ENCODE data around the gene EPS8.

EPS8 gene

GRCh38 chr12:15689751-15690191, 99.4 kb downstream of the EPS8 start:
- DNase-seq (ENCODE audit: low read depth), result no peak

DNA sequence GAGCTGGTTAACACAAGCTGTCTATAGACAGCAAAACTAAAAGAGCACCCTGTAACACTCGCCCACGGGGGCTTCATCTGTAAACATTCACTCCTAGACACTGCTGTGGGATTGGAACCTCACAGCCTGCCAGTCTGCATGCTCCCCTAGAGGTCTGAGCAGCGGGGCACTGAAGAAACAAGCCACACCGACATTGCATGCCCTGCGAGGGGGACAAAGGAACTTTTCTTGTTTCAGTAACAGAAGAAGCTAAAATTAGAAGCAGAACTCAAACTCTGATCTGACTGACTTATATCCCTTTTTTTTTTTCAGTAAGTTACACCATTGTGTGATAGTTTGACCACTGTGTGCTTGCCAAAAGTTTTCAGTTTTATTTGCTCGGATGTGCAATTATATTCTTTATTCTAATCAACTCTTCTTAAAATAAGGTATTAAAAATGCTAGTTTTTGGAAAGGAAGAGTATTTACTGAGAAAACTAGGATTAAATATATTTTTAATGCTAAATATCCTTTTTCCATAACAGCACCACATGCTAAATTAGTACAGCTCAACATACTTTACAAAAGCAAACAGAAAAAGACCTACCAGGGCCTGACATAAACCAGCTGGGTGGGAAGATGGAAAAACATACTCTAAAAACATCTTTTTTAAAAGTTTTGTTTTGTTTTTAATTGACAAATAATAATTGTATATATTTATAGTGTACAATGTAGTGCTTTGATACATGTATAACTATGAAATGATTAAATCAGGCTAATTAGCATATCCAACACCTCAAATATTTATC, 100.2 kb downstream of the EPS8 start:
- no peak for DNase-seq (ENCODE audit: low read depth)

- DNase-seq (ENCODE audit: low read depth), result no peak
Measured at GRCh38 chr12:15688202-15688736, 100.9 kb downstream of the EPS8 start.

DNA sequence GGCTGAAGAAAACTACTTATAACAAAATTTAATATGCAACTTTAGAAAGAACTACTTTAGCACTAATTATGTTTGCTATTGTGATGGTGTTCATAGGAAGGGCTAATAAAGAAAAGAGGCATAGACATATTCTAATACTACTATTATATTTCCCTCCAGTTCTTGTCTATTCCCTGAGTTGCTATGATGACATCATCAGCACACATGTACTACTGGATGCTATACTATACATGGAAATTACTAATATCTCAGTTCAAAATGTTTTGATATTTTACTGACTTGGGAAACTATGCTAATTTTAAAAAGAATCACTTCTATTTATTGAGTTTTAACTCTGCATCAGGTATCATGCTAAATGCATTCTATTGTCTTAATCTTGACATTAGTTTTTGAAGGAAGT, 101.6 kb downstream of the EPS8 start:
- DNase-seq (ENCODE audit: low read depth), result no peak

- no peak for DNase-seq (ENCODE audit: low read depth)
Measured at GRCh38 chr12:15684896-15685658, 104.1 kb downstream of the EPS8 start.

DNA sequence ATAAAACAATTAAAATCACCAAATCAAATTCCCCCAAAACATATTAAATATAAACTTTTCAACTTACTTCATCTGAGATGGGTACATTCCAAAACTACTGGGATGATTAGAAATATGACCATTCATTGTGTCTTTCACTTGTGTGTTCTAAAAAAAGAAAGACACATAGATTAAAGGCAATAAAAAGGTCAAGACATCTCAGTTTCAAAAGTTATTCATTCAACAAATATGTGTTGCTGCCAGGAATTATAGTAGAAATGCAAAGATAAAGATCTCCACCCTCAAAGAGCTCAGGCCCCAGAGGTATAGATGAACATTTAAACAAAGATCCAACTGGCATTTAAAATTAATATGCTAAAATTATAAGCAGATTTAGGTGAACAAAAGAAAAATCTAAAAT, 106.4 kb downstream of the EPS8 start:
- DNase-seq (ENCODE audit: low read depth), result no peak

- no peak for DNase-seq (ENCODE audit: low read depth)
Measured at GRCh38 chr12:15679151-15679550, 110.0 kb downstream of the EPS8 start.

DNA sequence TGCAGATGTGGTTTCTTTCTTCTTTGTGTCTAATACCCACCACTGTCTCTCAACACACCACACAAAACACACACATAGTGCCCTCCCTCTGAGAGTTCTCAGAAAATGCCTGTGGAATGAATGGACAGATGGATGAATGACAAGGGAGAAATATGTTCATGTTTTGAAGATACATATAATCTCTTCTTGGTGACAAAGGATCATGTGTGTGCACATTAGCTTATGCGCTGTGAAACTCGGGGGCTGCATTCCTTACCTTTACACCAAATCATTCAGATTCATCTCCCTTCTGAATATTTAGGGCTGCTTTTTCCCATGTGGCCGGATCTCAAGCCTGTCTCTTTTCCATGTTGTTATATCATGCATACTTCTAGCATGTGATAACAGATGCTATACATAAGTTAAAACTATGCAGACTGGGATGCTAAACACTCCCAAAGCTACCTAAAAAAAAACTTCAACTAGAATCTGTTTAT, 111.4 kb downstream of the EPS8 start:
- DNase-seq (ENCODE audit: low read depth), result no peak

- no peak for DNase-seq (ENCODE audit: low read depth)
Measured at GRCh38 chr12:15677228-15677627, 112.0 kb downstream of the EPS8 start.

GRCh38 chr12:15672671-15673270, 116.4 kb downstream of the EPS8 start:
- no peak for DNase-seq (ENCODE audit: low read depth)

DNA sequence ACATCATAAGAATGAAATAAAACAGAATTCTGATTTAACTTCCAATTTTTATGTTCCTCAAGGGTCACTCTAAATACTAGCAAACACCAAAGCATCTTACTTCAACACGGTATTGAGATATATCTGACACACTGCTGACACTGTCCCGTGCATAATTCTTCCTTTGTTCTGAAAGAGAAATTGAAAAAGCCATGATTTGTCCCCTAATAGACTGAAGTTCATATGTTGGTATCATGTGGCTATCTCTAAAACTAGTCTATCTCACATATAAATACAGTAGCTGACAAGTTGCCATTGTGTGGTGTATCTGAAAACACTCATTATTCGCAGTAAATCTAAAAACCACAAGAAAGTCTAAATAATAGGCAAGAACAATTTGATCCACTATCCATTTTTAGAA, 118.4 kb downstream of the EPS8 start:
- DNase-seq (ENCODE audit: low read depth), result no peak

- DNase-seq (ENCODE audit: low read depth), result no peak
Measured at GRCh38 chr12:15669256-15669948, 119.8 kb downstream of the EPS8 start.

DNA sequence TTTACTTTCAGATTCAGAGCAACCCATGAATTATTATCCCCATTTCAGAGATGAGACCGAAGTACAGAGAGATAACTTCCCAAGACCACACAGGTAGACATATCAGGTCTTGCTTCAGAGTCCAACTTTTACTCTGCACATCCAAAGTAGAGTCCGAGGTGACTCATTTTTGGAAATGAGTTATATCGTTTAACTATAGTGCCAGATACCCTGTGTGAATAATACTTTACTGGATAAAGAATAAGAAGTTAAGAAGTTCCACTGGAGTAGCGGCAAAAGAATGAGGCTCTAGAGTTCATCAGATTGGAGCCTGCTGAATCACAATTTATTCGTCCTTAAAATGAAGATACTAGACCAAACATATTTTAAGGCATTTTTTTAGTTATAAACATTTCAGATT, 124.7 kb downstream of the EPS8 start:
- no peak for DNase-seq (ENCODE audit: low read depth)

DNA sequence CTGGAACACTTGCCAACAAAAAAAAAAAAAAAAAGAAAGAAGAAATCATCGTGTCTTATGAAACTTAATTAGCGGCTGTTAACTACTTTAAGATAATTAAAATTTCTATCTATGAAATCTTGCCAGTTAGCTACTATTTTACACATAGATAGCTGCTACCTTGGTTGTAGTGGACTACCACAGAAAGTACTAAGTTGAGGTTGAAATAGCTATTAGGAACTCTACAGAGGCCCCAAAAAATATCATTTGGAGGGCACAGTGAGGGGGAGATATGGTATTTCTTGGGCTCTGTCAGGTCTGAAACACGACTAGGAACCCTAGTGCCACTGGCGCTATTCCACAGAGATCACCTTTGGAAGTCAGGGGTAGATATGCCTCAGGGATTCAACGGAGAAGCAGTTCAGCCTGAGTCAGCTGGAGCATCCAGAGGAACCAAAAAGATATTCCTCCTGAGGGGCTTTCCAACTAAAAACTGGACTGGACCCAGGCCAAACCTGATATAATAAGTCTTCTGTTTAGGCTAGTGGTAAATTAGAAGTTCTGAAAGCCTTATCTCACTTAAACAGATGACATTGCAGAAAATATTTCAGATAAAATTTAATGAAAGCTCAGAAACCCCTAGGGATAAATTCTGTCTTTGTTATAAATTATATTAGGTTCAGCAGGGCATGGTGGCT, 126.1 kb downstream of the EPS8 start:
- DNase-seq (ENCODE audit: low read depth), result no peak

DNA sequence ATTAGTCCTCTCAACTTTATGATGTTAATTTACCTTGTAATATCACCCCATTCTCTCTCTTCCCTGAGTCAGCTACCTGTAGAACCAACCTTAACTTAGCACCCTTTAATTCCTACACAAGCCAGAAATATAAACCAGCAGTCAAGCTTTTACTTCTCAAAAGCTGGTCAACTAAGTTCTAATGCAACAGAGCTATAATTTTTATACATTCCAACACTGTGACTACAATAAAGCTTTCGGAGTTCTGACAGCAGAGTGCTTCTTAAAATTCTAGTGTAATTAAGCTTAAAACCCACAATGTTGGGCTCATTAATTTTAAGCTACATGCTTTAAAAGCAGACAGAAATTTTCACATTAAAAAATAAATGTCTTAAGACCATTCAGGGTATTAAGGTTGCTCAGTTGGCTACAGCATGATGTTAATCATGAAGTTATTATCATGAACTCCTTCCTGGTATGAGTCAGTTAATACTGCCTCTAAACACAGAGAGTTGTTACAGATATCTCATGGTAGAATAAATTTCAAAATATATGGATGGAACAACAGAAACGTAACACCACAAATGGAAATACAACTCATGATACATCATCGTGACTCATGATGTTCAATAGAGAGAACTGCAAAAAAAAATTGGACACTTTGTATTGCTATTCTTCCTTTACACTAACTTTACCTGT, 126.7 kb downstream of the EPS8 start:
- DNase-seq (ENCODE audit: low read depth), result no peak

DNA sequence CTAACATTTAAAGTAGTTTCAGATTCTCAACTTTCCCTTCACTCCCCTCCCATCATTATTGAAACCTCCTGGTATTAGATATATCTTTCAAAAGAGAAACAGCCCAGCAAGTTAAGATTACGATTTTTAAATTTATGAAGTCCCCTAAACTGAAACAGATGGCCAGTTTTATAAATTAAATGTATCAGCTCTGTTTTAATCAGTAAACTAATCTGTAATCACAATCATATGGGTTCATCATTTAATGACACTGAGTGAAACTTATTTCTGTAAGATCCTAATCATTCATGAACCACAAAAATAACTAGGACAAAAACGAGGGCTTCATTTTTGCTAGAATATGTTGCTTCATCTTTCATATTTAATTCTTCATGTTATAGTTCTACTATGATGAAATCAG, 137.8 kb downstream of the EPS8 start:
- DNase-seq (ENCODE audit: low read depth), result no peak

GRCh38 chr12:15650399-15651128, 138.6 kb downstream of the EPS8 start:
- DNase-seq (ENCODE audit: low read depth), result no peak

- DNase-seq (ENCODE audit: low read depth), result no peak
Measured at GRCh38 chr12:15649347-15649746, 139.8 kb downstream of the EPS8 start.

DNA sequence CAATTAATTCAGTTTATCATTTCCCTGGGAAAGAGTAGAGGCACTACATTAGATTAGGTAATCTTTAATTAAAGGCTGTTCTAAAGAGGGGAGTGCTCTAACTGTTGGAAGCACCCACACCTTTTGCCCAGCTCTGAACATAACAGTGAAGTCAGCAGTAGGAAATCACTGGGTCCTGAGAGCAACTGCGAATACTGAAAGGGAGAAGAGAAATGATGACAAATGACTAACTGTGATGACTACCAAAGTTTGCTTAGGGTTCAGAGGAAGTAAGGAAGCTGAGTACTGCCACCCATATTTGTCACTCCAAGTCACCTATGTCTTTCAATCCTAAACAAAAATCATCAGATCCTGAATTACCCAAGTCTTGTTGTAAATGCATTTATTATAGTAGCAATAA, 140.6 kb downstream of the EPS8 start:
- no peak for DNase-seq (ENCODE audit: low read depth)

DNA sequence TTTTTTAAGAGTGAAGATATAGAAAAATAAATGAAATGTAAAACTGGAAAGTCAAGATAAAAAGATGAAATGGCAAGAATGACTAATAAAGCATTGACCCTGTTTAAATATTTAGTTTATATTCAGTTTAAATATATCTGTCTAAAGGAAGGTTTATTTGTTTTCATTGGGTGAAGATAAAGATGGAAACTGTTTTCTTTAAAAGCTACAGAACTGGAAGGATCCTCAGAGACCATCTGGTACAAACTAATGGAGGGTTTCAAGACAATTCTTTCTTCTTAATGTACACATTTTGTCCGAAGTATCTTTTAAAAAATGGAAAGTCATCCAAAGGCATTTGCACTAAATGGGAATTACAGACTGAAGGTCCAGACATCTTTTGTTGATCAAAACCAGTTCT, 142.6 kb downstream of the EPS8 start:
- no peak for DNase-seq (ENCODE audit: low read depth)

Measured in activated T-cell treated with anti-CD3 and anti-CD28 coated beads for 48 hours (primary cell).